ENCODE results near the gene DOC2A.

- TF ChIP-seq CTCF (IDR thresholded peaks at IDR 0.05 in 2 of 3, conservative IDR thresholded peaks at IDR 0.05 in 1 of 3; ENCODE audit: control insufficient read depth in 2 of 3, extremely low read depth in 1 of 3, insufficient read depth in 1 of 3, low read depth in 3 of 3, low read length in 3 of 3) (no peak), CEBPB (IDR thresholded peaks at IDR 0.05; ENCODE audit: borderline replicate concordance in 1 of 2, low read depth in 2 of 2, low read length in 2 of 2) (no peak), GABPA (IDR thresholded peaks at IDR 0.05; ENCODE audit: low read depth) (no peak), RAD51 (IDR thresholded peaks at IDR 0.05) (no peak), CHD2 (IDR thresholded peaks at IDR 0.05; ENCODE audit: borderline replicate concordance, low read depth, low read length) (no peak), EP300 (IDR thresholded peaks at IDR 0.05; ENCODE audit: borderline replicate concordance in 1 of 2, control insufficient read depth in 1 of 2, low read depth in 2 of 2, low read length in 2 of 2) (no peak), MAX (IDR thresholded peaks at IDR 0.05; ENCODE audit: low read depth, low read length) (no peak), MYC (IDR thresholded peaks at IDR 0.05; ENCODE audit: insufficient read depth, insufficient read length, insufficient replicate concordance, low read length, severe bottlenecking) (no peak), JUND (IDR thresholded peaks at IDR 0.05; ENCODE audit: low read depth, low read length) (no peak), CBX5 (IDR thresholded peaks at IDR 0.05; ENCODE audit: low read depth) (no peak), KAT2A (conservative IDR thresholded peaks at IDR 0.05; ENCODE audit: control insufficient read depth, low read depth, low read length) (no peak), BMI1 (IDR thresholded peaks at IDR 0.05; ENCODE audit: borderline replicate concordance) (no peak), REST (IDR thresholded peaks at IDR 0.05; ENCODE audit: low read depth, low read length) (no peak)
These were observed 26.1 kb downstream of the DOC2A start for GRCh38 chr16:29984764-29985147.

Measured in GM12878 (cell line).